KMS-11 (cell line): ENCODE measurements around the gene AOC1.

ENCODE experiments used
- H2AFZ ChIP-seq: fragments of 200-600 bp; sonication (generic); 2 replicates; pipeline ENCODE4 v1.6.1; 2016; ENCODE audit warnings: antibody characterized with exemption, mixed run types, low read depth
- H3K27ac ChIP-seq: fragments of 200-600 bp; sonication (generic); 2 replicates; pipeline ENCODE4 v1.6.1; 2016; ENCODE audit warnings: mild to moderate bottlenecking, mixed run types
- H3K27me3 ChIP-seq: fragments of 200-600 bp; sonication (generic); 2 replicates; pipeline ENCODE4 v1.6.1; 2017; ENCODE audit warnings: mild to moderate bottlenecking, low read depth, mixed run types, moderate library complexity; ENCODE audit not compliant: insufficient read depth
- H3K36me3 ChIP-seq: fragments of 200-600 bp; sonication (generic); 2 replicates; pipeline ENCODE4 v1.6.1; 2017; ENCODE audit warnings: mild to moderate bottlenecking, mixed run types; ENCODE audit not compliant: insufficient read depth
- H3K4me1 ChIP-seq: fragments of 200-600 bp; sonication (generic); 2 replicates; pipeline ENCODE4 v1.6.1; 2016; ENCODE audit warnings: mild to moderate bottlenecking, low read depth, mixed run types; ENCODE audit not compliant: poor library complexity, severe bottlenecking
- H3K4me2 ChIP-seq: fragments of 200-600 bp; sonication (generic); 2 replicates; pipeline ENCODE4 v1.7.0; 2016; ENCODE audit warnings: mild to moderate bottlenecking, mixed run types
- H3K4me3 ChIP-seq: fragments of 200-600 bp; sonication (generic); IDR thresholded peaks from 2 replicates; pipeline ENCODE4 v1.6.1; 2017; ENCODE audit warnings: low read depth, low read length, mixed read lengths; ENCODE audit not compliant: insufficient read depth
- H3K79me2 ChIP-seq: fragments of 200-600 bp; sonication (generic); 2 replicates; pipeline ENCODE4 v1.6.1; 2016; ENCODE audit warnings: low read depth, mixed run types; ENCODE audit not compliant: insufficient read depth
- H3K9ac ChIP-seq: fragments of 200-600 bp; sonication (generic); 2 replicates; pipeline ENCODE4 v1.6.1; 2016; ENCODE audit warnings: mild to moderate bottlenecking, mixed run types
- H4K20me1 ChIP-seq: fragments of 200-600 bp; sonication (generic); 2 replicates; pipeline ENCODE4 v1.6.1; 2016; ENCODE audit warnings: mild to moderate bottlenecking, mixed run types; ENCODE audit not compliant: insufficient read depth
- CTCF ChIP-seq: fragments of 200-600 bp; sonication (generic); conservative IDR thresholded peaks from 2 replicates; pipeline ENCODE4 v1.6.1; 2017; ENCODE audit warnings: low read depth, mild to moderate bottlenecking, antibody characterized with exemption, low read length, moderate library complexity, mixed read lengths

The AOC1 gene

GRCh38 chr7:150838965-150839650 is 13.2 kb upstream of the AOC1 start:
- Histone ChIP-seq H3K27me3 (no peaks in the 10 kb centered on the region), H3K4me2 (no peak overlapping the region), H4K20me1 (no peaks in the 10 kb centered on the region), H3K9ac (no peak overlapping the region), H2AFZ (no peak overlapping the region), H3K79me2 (no peaks in the 10 kb centered on the region), H3K4me1 (no peaks in the 10 kb centered on the region), H3K27ac (no peak overlapping the region), H3K4me3 (no peak overlapping the region), H3K36me3 (no peaks in the 10 kb centered on the region)
- no peak for TF ChIP-seq CTCF

DNA sequence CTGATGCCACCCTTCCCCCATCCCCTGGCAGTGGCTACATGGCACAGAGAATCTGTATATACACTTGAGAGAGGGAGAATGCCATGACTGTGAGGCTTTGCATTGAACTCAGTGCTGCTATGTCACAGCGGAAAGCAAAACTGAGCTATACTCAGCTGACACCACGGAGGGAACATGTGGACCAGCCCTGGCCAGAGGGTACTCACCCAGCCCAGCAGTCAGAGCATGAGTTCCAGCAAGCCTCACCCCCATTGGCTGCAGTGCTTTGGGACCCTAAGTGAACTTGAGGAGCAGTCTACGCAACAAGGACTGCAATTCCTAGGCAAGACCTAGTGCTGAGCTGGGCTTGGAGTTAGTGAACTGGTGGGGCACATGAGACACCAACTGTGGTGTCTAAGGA is 10.3 kb upstream of the AOC1 start:
- Histone ChIP-seq H3K27ac (no peak overlapping the region), H4K20me1 (no peaks in the 10 kb centered on the region), H3K79me2 (no peaks in the 10 kb centered on the region), H3K9ac (no peak overlapping the region), H3K36me3 (no peaks in the 10 kb centered on the region), H3K4me2 (no peak overlapping the region), H3K27me3 (no peaks in the 10 kb centered on the region), H3K4me1 (no peaks in the 10 kb centered on the region), H2AFZ (no peak overlapping the region), H3K4me3 (no peak overlapping the region)
- TF ChIP-seq CTCF: no peak

DNA sequence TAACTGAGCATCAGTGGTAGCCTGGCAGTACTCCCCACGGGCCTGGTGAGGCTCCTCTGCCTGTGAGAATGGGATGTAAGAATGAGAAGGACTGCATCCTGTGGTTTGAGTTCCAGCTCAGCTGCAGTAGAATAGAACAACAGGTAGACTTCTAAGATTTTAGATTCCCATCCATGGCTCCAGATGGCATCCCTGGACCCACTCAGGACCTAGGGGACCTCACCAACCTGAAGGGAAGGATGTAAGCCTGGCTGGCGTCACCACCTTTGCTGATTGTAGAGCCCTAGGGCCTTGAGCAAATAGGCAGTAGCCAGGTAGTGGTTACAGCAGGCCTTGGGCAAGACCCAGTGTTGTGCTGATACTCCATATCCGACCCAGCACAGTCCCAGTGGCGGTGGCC is 9.6 kb upstream of the AOC1 start:
- Histone ChIP-seq H2AFZ (no peak overlapping the region), H3K4me3 (no peak overlapping the region), H3K36me3 (no peaks in the 10 kb centered on the region), H3K27me3 (no peaks in the 10 kb centered on the region), H3K4me2 (no peak overlapping the region), H3K4me1 (no peaks in the 10 kb centered on the region), H3K27ac (no peak overlapping the region), H3K79me2 (no peaks in the 10 kb centered on the region), H4K20me1 (no peaks in the 10 kb centered on the region), H3K9ac (no peak overlapping the region)
- no peak for TF ChIP-seq CTCF

DNA sequence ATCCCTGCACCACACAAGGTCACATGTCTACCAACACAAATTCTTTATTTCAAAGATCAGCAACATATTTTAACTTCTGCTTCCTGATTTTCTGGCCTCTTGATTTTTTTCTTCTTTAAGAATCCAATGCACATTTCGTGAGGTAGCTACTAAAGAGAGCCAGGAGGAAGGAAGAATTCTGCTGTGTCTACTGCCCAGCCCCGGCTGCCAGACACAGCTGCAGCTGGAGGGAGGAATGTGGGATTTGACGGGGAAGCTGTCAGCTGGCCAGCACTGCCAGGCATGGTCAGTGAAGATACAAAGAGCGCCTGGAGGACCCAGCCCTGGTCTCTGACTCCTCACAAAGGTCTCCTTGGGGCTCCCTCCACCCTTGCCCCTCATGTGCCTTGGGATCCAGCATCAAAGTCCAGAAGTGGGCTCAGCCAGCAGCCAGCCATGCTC is 6.9 kb upstream of the AOC1 start:
- H3K36me3 ChIP-seq: no peaks in the 10 kb centered on the region
- no peak overlapping the region for H3K9ac ChIP-seq
- H3K27me3 ChIP-seq: no peaks in the 10 kb centered on the region

More for the DNA sequence above, 6.9 kb upstream of the AOC1 start:
- Histone ChIP-seq H2AFZ (no peak overlapping the region), H3K4me2 (no peak overlapping the region), H4K20me1 (no peaks in the 10 kb centered on the region), H3K4me1 (no peaks in the 10 kb centered on the region), H3K4me3 (no peak overlapping the region), H3K27ac (no peak overlapping the region), H3K79me2 (no peaks in the 10 kb centered on the region)
- no peak for TF ChIP-seq CTCF
